ENCODE measurements around the gene ZNF273.
"Not testable (repeated sequence)": the region's sequence is repeated elsewhere in the genome, so short reads cannot be mapped to it uniquely, and the experiment has no call there.

ZNF273 gene

GRCh38 chr7:64877714-64878610, 25.1 kb upstream of the ZNF273 start:
- no peak for FAIRE-seq

- FAIRE-seq = no peak
These were observed 24.4 kb upstream of the ZNF273 start for GRCh38 chr7:64878684-64879083.

GRCh38 chr7:64879086-64879730, 23.9 kb upstream of the ZNF273 start:
- no peak for FAIRE-seq

- no peak for FAIRE-seq
These were observed 23.3 kb upstream of the ZNF273 start for GRCh38 chr7:64879800-64880199.

- FAIRE-seq = no peak
These were observed 22.5 kb upstream of the ZNF273 start for GRCh38 chr7:64880322-64881297.

- FAIRE-seq = no peak
These were observed 21.4 kb upstream of the ZNF273 start for GRCh38 chr7:64881461-64882287.

GRCh38 chr7:64882341-64883112, 20.5 kb upstream of the ZNF273 start:
- no peak for FAIRE-seq

- no peak for FAIRE-seq
These were observed 19.8 kb upstream of the ZNF273 start for GRCh38 chr7:64883113-64883905.

GRCh38 chr7:64884085-64884912, 18.8 kb upstream of the ZNF273 start:
- no peak for FAIRE-seq

GRCh38 chr7:64884913-64885370, 18.1 kb upstream of the ZNF273 start:
- FAIRE-seq = no peak

- no peak for FAIRE-seq
These were observed 17.4 kb upstream of the ZNF273 start for GRCh38 chr7:64885520-64886240.

GRCh38 chr7:64886956-64887545, 16.0 kb upstream of the ZNF273 start:
- FAIRE-seq = no peak

- no peak for FAIRE-seq
These were observed 15.1 kb upstream of the ZNF273 start for GRCh38 chr7:64887756-64888508.

- no peak for FAIRE-seq
These were observed 14.5 kb upstream of the ZNF273 start for GRCh38 chr7:64888561-64888900.

GRCh38 chr7:64888901-64889685, 14.0 kb upstream of the ZNF273 start:
- no peak for FAIRE-seq

GRCh38 chr7:64889686-64890162, 13.3 kb upstream of the ZNF273 start:
- no peak for FAIRE-seq

GRCh38 chr7:64890273-64890672, 12.8 kb upstream of the ZNF273 start:
- not testable (repeated sequence) for FAIRE-seq

Measured in islet of Langerhans (tissue), 1 donor.